Activated CD4-positive, alpha-beta T cell treated with anti-CD3 and anti-CD28 coated beads, Interleukin-2, amount 50 U/mL, for 48 hours (primary cell): ENCODE measurements around the gene EPB41L1.

Experiments used
- DNase-seq, 2 experiments: peaks; one replicate each; pipeline ENCODE4 v3.0.0-alpha.2; 2020

The EPB41L1 gene

GRCh38 chr20:36197271-36197670, 42.7 kb downstream of the EPB41L1 start:
- DNase-seq: no peak

- peak; percentile 85 to 86 for DNase-seq
These were observed 45.1 kb downstream of the EPB41L1 start for GRCh38 chr20:36199345-36200257.

- DNase-seq: no peak
These were observed 45.9 kb downstream of the EPB41L1 start for GRCh38 chr20:36200451-36200850.

- DNase-seq: no peak
These were observed 46.7 kb downstream of the EPB41L1 start for GRCh38 chr20:36201198-36201597.

- peak; percentile 78 to 84 for DNase-seq
These were observed 48.4 kb downstream of the EPB41L1 start for GRCh38 chr20:36202891-36203338.

- no peak for DNase-seq
These were observed 49.3 kb downstream of the EPB41L1 start for GRCh38 chr20:36203861-36204260.

GRCh38 chr20:36205026-36205425, 50.5 kb downstream of the EPB41L1 start:
- no peak for DNase-seq

- no peak for DNase-seq
These were observed 51.5 kb downstream of the EPB41L1 start for GRCh38 chr20:36206068-36206467.

GRCh38 chr20:36206641-36207040, 52.1 kb downstream of the EPB41L1 start:
- no peak for DNase-seq

GRCh38 chr20:36207602-36208001, 53.1 kb downstream of the EPB41L1 start:
- no peak for DNase-seq

- no peak for DNase-seq
These were observed 53.7 kb downstream of the EPB41L1 start for GRCh38 chr20:36208257-36208656.

- no peak for DNase-seq
These were observed 56.0 kb downstream of the EPB41L1 start for GRCh38 chr20:36210436-36211021.

GRCh38 chr20:36213362-36213761, 58.8 kb downstream of the EPB41L1 start:
- DNase-seq: no peak

- peak in 1 of 2 experiments; percentile 7 for DNase-seq
These were observed 60.2 kb downstream of the EPB41L1 start for GRCh38 chr20:36214684-36215256.

GRCh38 chr20:36215778-36216177, 61.2 kb downstream of the EPB41L1 start:
- no peak for DNase-seq

GRCh38 chr20:36216314-36217025, 61.9 kb downstream of the EPB41L1 start:
- no peak for DNase-seq

- no peak for DNase-seq
These were observed 62.7 kb downstream of the EPB41L1 start for GRCh38 chr20:36217226-36217625.

GRCh38 chr20:36218380-36219064, 64.0 kb downstream of the EPB41L1 start:
- no peak for DNase-seq

- no peak for DNase-seq
These were observed 65.2 kb downstream of the EPB41L1 start for GRCh38 chr20:36219671-36220220.

- DNase-seq: no peak
These were observed 71.1 kb downstream of the EPB41L1 start for GRCh38 chr20:36225666-36226065.

GRCh38 chr20:36228770-36229169, 74.2 kb downstream of the EPB41L1 start:
- no peak for DNase-seq

- DNase-seq: no peak
These were observed 75.5 kb downstream of the EPB41L1 start for GRCh38 chr20:36230019-36230418.
